Suppressor macrophage (primary cell): ENCODE measurements around the gene NT5M.

Experiments used
- DNase-seq, 4 experiments: peaks; one replicate each; pipeline ENCODE4 v3.0.0-alpha.2; 2020 to 2022

The NT5M gene

DNA sequence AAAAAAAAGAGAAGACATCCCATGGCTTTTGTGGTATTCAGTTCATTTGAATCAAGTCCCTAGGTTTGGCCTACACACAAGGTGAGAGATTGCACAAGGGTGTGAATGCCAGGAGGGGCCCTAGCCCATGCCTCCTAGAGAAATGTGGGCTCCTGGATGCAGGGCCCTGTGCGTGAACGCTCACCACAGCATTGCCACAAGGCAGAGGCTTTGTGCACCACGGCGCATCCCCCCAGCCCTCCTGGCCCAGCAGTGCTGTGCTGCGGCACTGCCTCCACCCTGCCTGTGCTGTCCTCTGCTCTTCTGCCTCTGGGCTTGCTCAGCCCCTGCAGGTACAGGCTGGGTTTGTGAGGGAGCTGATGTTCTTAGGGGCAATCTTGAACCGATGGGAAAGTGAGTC lies 92.7 kb downstream of the NT5M start:
- no peak for DNase-seq
